ENCODE results near the gene PLXDC2.

- TF ChIP-seq EZH2phosphoT487 (IDR thresholded peaks at IDR 0.05; ENCODE audit: low read depth, severe bottlenecking, unreplicated experiment) (no peak), CTCF (IDR thresholded peaks at IDR 0.05; ENCODE audit: poor library complexity) (no peak)
Observed at GRCh38 chr10:19803676-19804075, 12.6 kb upstream of the PLXDC2 start.

Data from hepatocyte (in vitro differentiated cells).